CD14-positive monocyte (primary cell): ENCODE data around the gene MSI2. TPM values are rescaled to one million over a fixed set of nuclear protein-coding genes. Genes with fewer than 3 reads are reported as not detected.
A peak's percentile ranks its signal among the peaks of the same experiment; 100 is the strongest.

ENCODE experiments used
- DNase-seq, 3 donors: peaks; one replicate each; pipeline ENCODE4 v3.0.0-alpha.2; 2011 to 2022
- H2AFZ ChIP-seq: 2 replicates; pipeline ENCODE4 v1.6.0; 2012; ENCODE audit warnings: mild to moderate bottlenecking, low read depth, low read length, inconsistent platforms; ENCODE audit not compliant: insufficient read depth, poor library complexity, severe bottlenecking
- H3K27ac ChIP-seq, 2 donors: 1 replicate in 1 of 2; 2 replicates in 1 of 2; pipeline ENCODE4 v1.5.1; 2012 to 2013; ENCODE audit warnings: low read length in 2 of 2, control low read depth in 1 of 2, inconsistent platforms in 1 of 2, low read depth in 1 of 2, mild to moderate bottlenecking in 1 of 2
- H3K27me3 ChIP-seq, 2 donors: one replicate each; pipeline versions ENCODE4 v1.6.0 to v1.6.1; 2011 to 2013; ENCODE audit warnings: low read length in 2 of 2; ENCODE audit not compliant: control insufficient read depth in 2 of 2, insufficient read depth in 2 of 2
- H3K36me3 ChIP-seq, 2 donors: replicated peaks in 1 of 2; 1 replicate in 1 of 2; 2 replicates in 1 of 2; pipeline versions ENCODE4 v1.5.1 to v1.6.1; 2012 to 2013; ENCODE audit warnings: low read length in 2 of 2, control low read depth in 1 of 2, inconsistent platforms in 1 of 2, mild to moderate bottlenecking in 1 of 2; ENCODE audit not compliant: insufficient read depth in 2 of 2, control insufficient read depth in 1 of 2
- H3K4me1 ChIP-seq, 2 donors: 1 replicate in 1 of 2; 2 replicates in 1 of 2; pipeline versions ENCODE4 v1.5.1 to v1.6.1; 2012 to 2013; ENCODE audit warnings: low read length in 2 of 2, control low read depth in 1 of 2, inconsistent platforms in 1 of 2, mild to moderate bottlenecking in 1 of 2, moderate library complexity in 1 of 2; ENCODE audit not compliant: insufficient read depth in 2 of 2, control insufficient read depth in 1 of 2
- H3K4me2 ChIP-seq: replicated peaks from 2 replicates; pipeline ENCODE3; 2012; ENCODE audit warnings: low read length, moderate library complexity, mild to moderate bottlenecking; ENCODE audit not compliant: poor library complexity, severe bottlenecking; ENCODE audit errors: extremely low read depth
- H3K4me3 ChIP-seq, 3 experiments: fragments of 200-600 bp in 1 of 3; sonication (generic) in 1 of 3; replicated peaks in 1 of 3; 1 replicate in 2 of 3; 2 replicates in 1 of 3; pipeline ENCODE4 v1.5.1; 2011 to 2013; ENCODE audit warnings: low read length in 3 of 3, mild to moderate bottlenecking in 3 of 3, control low read depth in 2 of 3, low read depth in 2 of 3, inconsistent platforms in 1 of 3, moderate library complexity in 1 of 3
- H3K79me2 ChIP-seq: 2 replicates; pipeline ENCODE4 v1.6.0; 2012; ENCODE audit warnings: mild to moderate bottlenecking, control low read depth, inconsistent platforms, low read length, moderate library complexity; ENCODE audit not compliant: insufficient read depth
- H3K9ac ChIP-seq: 2 replicates; pipeline ENCODE4 v1.6.0; 2017; ENCODE audit warnings: low read length, mild to moderate bottlenecking; ENCODE audit not compliant: insufficient read depth, poor library complexity, severe bottlenecking
- H3K9me3 ChIP-seq, 2 donors: replicated peaks in 1 of 2; 1 replicate in 1 of 2; 2 replicates in 1 of 2; pipeline versions ENCODE4 v1.5.1 to v1.6.1; 2012 to 2013; ENCODE audit warnings: low read length in 2 of 2, control low read depth in 1 of 2; ENCODE audit not compliant: control insufficient read depth in 1 of 2, insufficient read depth in 1 of 2
- H4K20me1 ChIP-seq: 2 replicates; pipeline ENCODE4 v1.6.0; 2012; ENCODE audit warnings: mild to moderate bottlenecking, low read length, control low read depth, moderate library complexity; ENCODE audit not compliant: insufficient read depth
- H3K27ac Mint-ChIP-seq, 7 donors: one replicate each; pipeline ENCODE4 v1.8.0; 2020; ENCODE audit warnings: mild to moderate bottlenecking in 7 of 7, mixed read lengths in 7 of 7, moderate library complexity in 6 of 7, inconsistent platforms in 2 of 7
- H3K27me3 Mint-ChIP-seq, 3 donors: one replicate each; pipeline ENCODE4 v1.8.0; 2021 to 2022; ENCODE audit warnings: low read depth in 3 of 3, mild to moderate bottlenecking in 3 of 3, mixed read lengths in 3 of 3, moderate library complexity in 3 of 3, inconsistent platforms in 1 of 3
- H3K36me3 Mint-ChIP-seq, 2 donors: one replicate each; pipeline ENCODE4 v1.8.0; 2020; ENCODE audit warnings: mixed read lengths in 2 of 2, inconsistent platforms in 1 of 2, mild to moderate bottlenecking in 1 of 2
- H3K4me1 Mint-ChIP-seq: one replicate; pipeline ENCODE4 v1.8.0; 2020; ENCODE audit warnings: mild to moderate bottlenecking, mixed read lengths
- H3K4me3 Mint-ChIP-seq, 2 donors: one replicate each; pipeline ENCODE4 v1.8.0; 2020; ENCODE audit warnings: mild to moderate bottlenecking in 2 of 2, mixed read lengths in 2 of 2, moderate library complexity in 1 of 2
- H3K9me3 Mint-ChIP-seq, 7 donors: one replicate each; pipeline ENCODE4 v1.8.0; 2020 to 2022; ENCODE audit warnings: mixed read lengths in 7 of 7, mild to moderate bottlenecking in 6 of 7, moderate library complexity in 6 of 7, inconsistent platforms in 2 of 7
- CTCF ChIP-seq: fragments of 200-600 bp; IDR thresholded peaks from one replicate; pipeline ENCODE4 v1.8.0; 2022; ENCODE audit warnings: antibody characterized with exemption, mild to moderate bottlenecking
- WGBS: methylation state at CpG from one replicate; pipeline ENCODE4 v1.1.5; 2013; ENCODE audit warnings: missing lambda C conversion rate; ENCODE audit not compliant: insufficient coverage; 5-methylcytosine and 5-hydroxymethylcytosine counted together
- intact Hi-C, 2 donors: fragments of 100-400 bp; cut with micrococcal nuclease; formaldehyde crosslinking; loops; one replicate each; pipeline versions ENCODE4 v1.15.0 to v1.15.1; 2023
- polyA plus RNA-seq, 3 donors: library from polyadenylated mRNA; depleted of rRNA in 1 of 3; unstranded in 2 of 3; stranded (reverse) in 1 of 3; fragments of 300-500 nt in 2 of 3; fragments of >200 nt in 1 of 3; fragmentation: Illumina TruSeq in 2 of 3; gene quantifications; 1 replicate in 2 of 3; 2 replicates in 1 of 3; pipeline ENCODE4 v1.2.3, GENCODE V29; 2012 to 2021

Gene MSI2
- polyA plus RNA-seq, 3 donors, result 0.20 to 6.6 (median 0.37) TPM

GRCh38 chr17:57553991-57554825 lies 297.9 kb downstream of the MSI2 start:
- Histone ChIP-seq H3K9me3 (no peaks in the 10 kb centered on the region), H3K36me3 (no peaks in the 10 kb centered on the region), H3K27ac (no peak overlapping the region), H3K4me3 (no peak overlapping the region), H3K9ac (peak overlapping the region; percentile 25), H2AFZ (no peak overlapping the region), H3K79me2 (no peaks in the 10 kb centered on the region), H3K4me1 (peaks cover 26 to 36% of the 10 kb centered on the region in 2 donors), H3K4me2 (peak overlapping the region; percentile 3), H4K20me1 (no peaks in the 10 kb centered on the region), H3K27me3 (peaks cover 0 to 3% of the 10 kb centered on the region in 2 donors)
- Mint-ChIP-seq H3K36me3 (peaks cover 0 to 2% of the 10 kb centered on the region in 2 donors), H3K9me3 (peaks cover 0 to under 1% (median 0%) of the 10 kb centered on the region in 7 donors), H3K4me3 (peak overlapping the region in 1 of 2 donors; percentile 35), H3K27me3 (peaks cover 6 to 15% (median 14%) of the 10 kb centered on the region in 3 donors), H3K4me1 (peaks cover 71% of the 10 kb centered on the region), H3K27ac (no peak overlapping the region)
- intact Hi-C loops, result no loop called here
- no peak for TF ChIP-seq CTCF
- 18% methylated on average over 8 of the region's 14 CpGs for WGBS
- peak in 1 of 3 donors; percentile 17 for DNase-seq

- 87% methylated on average over 13 of the region's 16 CpGs for WGBS
- H3K4me1 Mint-ChIP-seq, result peaks cover 79% of the 10 kb centered on the region
- peaks cover 6 to 15% (median 14%) of the 10 kb centered on the region in 3 donors for H3K27me3 Mint-ChIP-seq
- Histone ChIP-seq H3K79me2 (no peaks in the 10 kb centered on the region), H3K27ac (no peak overlapping the region), H2AFZ (no peak overlapping the region), H4K20me1 (no peaks in the 10 kb centered on the region), H3K9me3 (no peaks in the 10 kb centered on the region), H3K4me3 (no peak overlapping the region), H3K27me3 (peaks cover 0 to 3% of the 10 kb centered on the region in 2 donors), H3K4me2 (no peak overlapping the region), H3K4me1 (peaks cover 30 to 44% of the 10 kb centered on the region in 2 donors), H3K9ac (no peak overlapping the region), H3K36me3 (no peaks in the 10 kb centered on the region)
- H3K27ac Mint-ChIP-seq, result peak overlapping the region in 1 of 7 donors; percentile 23
- DNase-seq, result no peak
- H3K4me3 Mint-ChIP-seq, result no peak overlapping the region
- H3K36me3 Mint-ChIP-seq, result peaks cover 0 to 2% of the 10 kb centered on the region in 2 donors
- no peak for TF ChIP-seq CTCF
- H3K9me3 Mint-ChIP-seq, result no peaks in the 10 kb centered on the region
- intact Hi-C loops, result no loop called here
Observed at GRCh38 chr17:57554826-57555635, 298.7 kb downstream of the MSI2 start.
